Limb (tissue), 2 donors: ENCODE results near the gene SYDE2.
"Not testable (repeated sequence)": the region's sequence is repeated elsewhere in the genome, so short reads cannot be mapped to it uniquely, and the experiment has no call there.

Experiments used
- DNase-seq, 2 donors: peaks; one replicate each; pipeline ENCODE4 v3.0.0-alpha.2; 2016; ENCODE audit errors: extremely low spot score in 2 of 2

The SYDE2 gene, protein sequence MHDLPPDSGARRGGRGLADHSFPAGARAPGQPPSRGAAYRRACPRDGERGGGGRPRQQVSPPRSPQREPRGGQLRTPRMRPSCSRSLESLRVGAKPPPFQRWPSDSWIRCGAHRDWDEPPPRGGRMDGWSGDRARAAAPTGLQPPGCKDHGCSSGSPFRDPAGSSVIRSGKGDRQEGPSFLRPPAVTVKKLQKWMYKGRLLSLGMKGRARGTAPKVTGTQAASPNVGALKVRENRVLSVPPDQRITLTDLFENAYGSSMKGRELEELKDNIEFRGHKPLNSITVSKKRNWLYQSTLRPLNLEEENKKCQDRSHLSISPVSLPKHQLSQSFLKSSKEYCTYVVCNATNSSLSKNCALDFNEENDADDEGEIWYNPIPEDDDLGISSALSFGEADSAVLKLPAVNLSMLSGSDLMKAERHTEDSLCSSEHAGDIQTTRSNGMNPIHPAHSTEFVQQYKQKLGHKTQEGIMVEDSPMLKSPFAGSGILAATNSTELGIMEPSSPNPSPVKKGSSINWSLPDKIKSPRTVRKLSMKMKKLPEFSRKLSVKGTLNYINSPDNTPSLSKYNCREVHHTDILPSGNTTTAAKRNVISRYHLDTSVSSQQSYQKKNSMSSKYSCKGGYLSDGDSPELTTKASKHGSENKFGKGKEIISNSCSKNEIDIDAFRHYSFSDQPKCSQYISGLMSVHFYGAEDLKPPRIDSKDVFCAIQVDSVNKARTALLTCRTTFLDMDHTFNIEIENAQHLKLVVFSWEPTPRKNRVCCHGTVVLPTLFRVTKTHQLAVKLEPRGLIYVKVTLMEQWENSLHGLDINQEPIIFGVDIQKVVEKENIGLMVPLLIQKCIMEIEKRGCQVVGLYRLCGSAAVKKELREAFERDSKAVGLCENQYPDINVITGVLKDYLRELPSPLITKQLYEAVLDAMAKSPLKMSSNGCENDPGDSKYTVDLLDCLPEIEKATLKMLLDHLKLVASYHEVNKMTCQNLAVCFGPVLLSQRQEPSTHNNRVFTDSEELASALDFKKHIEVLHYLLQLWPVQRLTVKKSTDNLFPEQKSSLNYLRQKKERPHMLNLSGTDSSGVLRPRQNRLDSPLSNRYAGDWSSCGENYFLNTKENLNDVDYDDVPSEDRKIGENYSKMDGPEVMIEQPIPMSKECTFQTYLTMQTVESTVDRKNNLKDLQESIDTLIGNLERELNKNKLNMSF

DNA sequence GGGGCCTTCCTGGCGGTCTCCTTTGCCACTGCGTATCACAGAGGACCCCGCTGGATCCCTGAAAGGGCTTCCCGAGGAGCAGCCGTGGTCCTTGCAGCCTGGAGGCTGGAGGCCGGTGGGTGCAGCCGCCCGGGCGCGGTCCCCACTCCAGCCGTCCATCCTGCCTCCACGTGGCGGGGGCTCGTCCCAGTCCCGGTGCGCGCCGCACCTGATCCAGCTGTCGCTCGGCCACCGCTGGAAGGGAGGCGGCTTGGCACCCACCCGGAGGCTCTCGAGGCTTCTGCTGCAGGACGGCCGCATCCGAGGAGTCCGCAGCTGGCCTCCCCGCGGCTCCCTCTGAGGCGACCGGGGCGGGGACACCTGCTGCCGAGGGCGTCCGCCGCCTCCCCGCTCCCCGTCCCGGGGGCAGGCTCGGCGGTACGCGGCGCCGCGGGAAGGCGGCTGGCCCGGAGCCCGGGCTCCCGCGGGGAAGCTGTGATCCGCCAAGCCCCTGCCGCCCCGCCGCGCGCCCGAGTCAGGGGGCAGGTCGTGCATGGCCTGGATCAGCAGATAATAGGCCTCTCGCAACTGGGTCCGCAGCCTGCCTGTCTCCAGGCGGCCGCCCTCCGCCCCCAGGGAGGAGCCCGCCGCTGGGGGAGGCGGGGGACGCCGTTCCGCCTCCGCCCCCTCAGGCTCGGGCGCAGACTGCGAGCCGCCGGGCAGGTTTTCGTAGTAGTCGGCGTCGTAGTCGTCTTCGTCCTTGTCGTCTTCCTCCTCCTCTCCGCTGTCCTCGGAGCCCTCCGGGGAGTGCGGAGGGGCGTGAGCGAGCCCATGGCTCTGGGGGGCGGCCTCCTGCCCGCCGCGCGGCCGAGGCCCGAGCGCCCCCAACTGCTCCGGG is at the start of gene SYDE2:
SYDE2 (minus strand) TSS at position 554 of the 877 bp plus-strand sequence; CDS start at position 534, 20 bp downstream.
- DNase-seq: peak; percentile 42 to 82

DNA sequence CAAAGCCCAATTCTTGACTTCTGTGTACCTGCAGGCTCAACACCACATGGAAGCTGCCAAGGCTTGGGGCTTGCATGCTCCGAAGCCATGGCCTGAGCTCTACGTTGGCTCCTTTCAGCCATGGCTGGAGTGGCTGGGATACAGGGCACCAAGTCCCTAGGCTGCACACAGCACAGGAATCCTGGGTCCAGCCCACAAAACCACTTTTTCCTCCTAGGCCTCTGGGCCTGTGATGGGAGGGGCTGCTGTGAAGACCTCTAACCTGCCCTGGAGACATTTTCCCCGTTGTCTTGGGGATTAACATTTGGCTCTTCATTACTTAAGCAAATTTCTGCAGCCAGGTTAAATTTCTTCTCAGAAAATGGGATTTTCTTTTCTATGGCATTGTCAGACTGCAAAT is 48.2 kb upstream of the SYDE2 start:
- DNase-seq: not testable (repeated sequence)

DNA sequence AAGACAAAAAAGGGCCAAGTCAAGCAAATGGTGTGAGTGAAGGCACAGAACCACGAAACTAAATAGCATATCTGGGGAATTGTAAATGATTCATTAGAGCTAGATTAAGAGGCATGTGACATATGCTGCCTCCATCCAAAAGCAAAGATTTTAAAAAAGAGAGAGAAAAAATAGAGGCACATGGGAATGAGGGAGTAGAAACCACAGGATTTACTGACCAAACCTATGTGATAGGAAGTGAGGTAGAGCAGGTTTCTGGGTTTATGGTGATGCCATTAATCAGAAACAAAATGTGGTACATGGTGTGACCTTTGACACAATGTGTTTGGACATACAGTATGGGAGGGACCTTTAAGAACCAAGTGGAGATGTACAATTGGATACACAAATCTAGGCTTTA is 45.1 kb upstream of the SYDE2 start:
- DNase-seq: no peak

DNA sequence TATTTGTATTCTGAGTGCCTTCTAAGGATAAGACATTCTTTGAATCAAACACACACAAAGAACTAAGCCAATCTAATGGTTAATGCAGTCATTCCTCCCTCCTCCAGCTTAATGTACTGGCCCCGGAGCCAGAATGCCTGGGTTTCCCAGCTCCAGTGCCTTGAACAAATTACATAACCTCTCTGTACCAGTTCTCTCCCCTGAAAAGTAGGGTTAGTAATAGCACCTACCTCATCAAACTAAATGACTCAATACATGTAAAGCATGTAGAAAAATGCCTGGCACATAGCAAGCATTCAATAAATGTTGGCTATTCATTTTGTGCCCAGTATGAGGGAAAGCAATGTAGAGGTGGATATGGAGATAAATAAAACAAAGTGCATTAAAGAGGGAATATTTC is 44.6 kb upstream of the SYDE2 start:
- DNase-seq: no peak

DNA sequence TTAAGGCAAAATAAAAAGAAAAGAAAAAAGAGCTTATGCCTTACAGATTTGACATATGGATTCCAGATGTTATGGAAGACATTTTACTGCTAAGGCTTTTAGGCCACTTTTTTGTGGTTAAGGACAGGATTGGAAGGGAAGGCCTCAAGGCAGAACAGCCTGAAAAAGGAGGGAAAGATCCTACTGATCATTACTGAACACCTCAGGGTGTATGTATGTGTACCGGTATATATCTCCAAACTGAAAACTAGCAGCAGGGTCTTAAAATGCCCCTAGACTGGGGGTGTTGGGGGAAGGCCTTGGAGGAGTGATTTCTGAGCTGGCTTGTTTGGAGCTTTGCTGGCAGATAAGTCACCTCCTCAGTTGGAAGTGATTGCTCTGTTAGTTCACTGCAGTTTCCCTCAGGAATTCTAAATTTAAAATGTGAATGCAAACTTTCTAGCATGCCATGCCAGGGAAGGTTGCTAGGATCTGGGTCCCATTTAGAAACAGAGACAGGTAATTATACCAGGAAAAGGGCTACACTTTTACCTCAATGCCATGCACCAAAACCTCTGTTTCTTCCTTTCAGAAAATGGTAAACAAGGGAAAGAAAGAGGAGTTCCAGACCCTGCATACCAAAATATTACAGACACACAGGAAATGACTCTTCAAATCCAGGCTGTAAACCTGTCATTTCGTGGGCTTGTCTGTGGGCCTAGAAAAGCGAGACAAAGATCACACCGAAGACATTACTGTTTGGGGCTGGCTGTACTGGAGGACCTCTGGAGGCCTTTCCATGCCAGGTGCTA is 43.6 kb upstream of the SYDE2 start:
- DNase-seq: peak; percentile 37 to 68

DNA sequence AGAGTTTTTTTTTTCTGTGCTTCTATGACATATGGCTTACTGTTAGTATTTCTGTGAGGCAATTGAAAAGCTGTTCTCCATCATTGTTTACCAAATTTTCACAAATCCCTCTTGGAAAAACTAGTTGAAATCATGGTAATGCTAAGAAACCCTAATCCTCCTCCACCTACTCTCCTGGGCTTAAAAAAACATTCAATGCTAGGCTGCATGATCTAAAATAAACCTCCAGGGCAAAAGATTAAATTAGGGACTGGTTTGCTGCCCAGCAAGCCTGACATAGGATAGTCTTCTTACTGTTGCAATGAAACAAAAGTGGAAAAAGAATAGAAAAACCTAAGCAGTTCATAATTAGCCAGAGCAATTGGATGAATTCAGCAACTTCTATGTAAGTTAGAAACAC is 42.6 kb upstream of the SYDE2 start:
- no peak for DNase-seq

DNA sequence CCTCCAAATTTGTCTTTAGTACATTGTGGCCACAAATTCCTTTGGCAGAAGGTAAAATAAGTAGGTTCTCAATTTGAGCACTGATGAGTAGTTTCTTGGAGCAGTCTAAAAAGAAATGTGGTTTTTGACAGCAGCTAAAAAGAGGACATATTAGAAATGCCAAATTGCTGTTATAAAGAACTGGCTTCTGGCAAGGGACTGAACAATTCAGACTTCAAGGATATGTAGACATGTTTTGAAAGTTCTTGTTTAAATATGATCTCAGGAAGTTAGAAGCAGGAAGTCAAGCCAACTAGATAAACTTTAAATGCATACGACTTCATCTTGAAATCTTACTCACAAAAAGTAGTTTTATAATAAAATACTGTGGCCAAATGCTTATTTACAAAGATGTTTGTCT is 39.8 kb upstream of the SYDE2 start:
- peak in 1 of 2 donors; percentile 36 for DNase-seq

DNA sequence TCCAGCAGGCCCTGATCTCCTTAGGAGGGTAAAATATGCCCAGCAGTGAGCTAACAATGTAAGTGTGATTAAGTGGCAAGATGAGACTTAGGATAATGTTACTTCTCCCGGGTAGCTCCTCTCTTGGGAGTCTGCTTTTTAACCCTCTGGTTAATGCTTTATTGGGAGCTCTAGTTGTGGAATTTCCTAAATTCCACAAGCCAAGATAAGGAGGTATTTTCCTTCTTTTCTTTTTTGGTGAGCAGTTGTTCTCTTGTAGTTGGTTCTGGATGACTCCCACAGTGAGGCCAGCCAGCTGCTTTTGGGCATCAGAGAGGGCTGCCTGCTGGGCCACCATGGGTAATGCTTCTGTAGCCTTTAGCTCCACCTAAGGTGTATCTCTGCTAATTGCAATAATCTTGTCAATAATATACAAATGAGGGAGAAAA is 39.4 kb upstream of the SYDE2 start:
- no peak for DNase-seq

DNA sequence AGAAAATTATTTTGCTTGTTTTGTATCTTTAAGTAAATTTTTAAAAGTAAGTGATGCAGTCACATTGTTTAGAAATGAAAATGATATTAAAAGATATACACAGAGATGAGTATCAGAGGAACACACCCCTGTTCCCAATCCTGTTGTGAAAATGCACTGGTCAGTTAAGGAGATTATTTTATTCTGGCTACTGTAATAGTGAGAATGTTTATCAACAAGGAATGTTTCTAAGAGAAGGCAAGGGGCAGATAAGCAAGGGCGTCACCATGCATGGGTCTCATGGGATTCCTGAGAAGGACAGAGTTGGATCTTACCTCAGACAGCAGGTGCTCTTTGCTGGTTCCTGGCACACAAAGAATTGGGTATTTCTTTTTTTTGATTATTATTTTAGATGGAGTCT is 36.8 kb upstream of the SYDE2 start:
- DNase-seq: no peak

DNA sequence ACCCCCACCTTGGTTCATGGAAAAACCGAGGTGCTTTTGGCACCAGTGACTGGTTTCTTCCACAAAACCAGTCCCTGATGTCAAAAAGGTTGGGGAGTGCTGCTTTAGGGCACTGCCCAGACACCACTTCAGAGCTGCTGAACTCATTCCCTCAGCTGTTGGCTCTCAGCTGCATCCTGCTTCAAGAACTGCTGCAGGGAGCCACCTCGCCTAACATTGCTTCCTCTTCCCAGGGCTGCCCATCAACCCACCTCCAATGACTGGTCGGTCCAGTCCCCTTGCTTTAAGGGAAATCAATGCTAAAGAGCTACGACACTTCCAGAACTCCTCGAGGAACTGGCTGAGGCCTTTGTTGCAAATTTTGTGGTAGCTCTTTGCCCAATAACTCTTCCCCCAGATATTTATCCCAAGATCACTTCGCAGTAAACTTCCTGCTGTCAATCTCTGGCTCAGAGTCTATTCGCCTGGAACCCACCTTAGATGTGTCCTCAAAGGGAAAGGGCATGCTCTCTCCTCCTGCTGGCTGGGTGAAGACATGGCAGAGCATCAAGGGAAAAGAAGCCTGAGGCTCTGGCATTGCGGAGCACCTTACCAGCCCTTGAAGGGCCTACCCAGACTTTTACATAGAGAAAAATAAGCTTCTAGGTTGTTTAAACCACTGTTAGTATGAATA is 29.6 kb upstream of the SYDE2 start:
- DNase-seq: no peak

DNA sequence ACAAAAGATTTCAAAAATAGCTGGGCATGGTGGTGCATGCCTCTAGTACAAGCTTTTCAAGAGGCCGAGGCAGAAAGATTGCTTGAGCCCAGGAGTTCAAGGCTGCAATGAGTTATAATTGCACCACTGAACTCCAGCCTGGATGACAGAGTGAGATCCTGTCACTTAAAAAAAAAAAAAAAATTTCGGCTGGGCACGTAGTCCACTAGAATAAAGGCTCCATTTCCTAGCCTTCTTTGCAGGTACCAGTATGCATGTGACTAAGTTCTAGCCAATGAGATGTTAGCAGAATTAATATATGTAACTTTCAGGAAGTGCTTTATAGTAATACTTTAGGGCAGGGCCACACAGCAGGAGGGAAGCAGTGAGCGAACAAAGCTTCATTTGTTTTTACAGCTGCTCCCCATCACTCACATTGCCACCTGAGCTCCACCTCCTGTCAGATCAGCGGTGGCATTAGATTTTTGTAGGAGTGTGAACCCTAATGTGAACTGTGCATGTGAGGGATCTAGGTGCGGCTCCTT is 28.8 kb upstream of the SYDE2 start:
- no peak for DNase-seq

DNA sequence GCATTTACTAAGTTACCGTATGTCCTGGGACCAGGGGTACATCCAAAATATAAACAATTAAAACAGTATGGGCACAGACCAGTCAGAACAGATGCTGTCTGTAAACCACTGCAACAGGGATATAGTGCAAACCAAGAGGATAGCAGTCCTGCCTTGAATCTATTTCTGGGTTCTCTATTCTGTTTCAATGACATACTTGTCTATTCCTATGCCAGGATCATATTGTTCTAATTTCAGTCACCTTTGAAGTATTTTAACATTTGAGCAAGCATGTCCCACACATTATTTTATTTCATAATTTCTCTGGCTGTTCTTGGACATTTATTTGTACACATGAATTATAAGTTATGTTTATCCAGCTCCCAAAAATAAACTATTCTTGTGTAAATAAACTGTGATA is 28.2 kb upstream of the SYDE2 start:
- no peak for DNase-seq

DNA sequence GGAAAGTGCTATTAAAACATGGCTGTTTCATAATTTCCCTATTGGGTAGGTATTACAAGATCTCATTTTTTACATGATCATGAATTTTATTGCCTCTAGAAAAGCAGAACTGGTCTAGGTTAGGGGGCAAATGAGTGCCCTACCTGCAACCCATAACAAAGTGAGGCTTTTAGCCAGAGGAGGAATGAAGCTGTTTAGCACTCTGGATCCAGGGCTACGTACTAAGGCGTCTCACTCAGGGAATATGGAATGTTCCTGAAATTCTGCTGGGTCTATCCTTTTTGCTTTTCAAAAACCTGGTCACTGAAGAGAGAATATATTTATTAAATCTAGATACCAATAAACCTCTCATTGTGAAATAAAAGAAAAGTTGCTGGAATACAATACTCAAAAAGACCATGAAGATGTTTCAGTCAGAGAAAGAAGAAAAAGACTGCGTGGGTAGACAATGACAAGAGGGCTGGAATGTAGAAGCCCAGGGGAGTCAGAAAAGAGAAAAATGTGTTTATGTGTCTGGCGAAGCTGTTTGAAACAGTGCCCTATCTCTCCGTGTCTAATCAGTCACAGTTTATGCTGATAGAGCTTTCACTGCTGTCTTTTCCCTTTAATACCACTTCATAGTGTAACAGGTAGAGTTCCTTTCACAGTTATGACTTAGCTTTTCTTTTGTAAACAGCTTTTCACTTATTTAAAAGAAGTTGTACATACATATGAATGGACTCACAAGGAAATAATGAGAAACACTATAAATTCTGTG is 25.0 kb upstream of the SYDE2 start:
- no peak for DNase-seq

DNA sequence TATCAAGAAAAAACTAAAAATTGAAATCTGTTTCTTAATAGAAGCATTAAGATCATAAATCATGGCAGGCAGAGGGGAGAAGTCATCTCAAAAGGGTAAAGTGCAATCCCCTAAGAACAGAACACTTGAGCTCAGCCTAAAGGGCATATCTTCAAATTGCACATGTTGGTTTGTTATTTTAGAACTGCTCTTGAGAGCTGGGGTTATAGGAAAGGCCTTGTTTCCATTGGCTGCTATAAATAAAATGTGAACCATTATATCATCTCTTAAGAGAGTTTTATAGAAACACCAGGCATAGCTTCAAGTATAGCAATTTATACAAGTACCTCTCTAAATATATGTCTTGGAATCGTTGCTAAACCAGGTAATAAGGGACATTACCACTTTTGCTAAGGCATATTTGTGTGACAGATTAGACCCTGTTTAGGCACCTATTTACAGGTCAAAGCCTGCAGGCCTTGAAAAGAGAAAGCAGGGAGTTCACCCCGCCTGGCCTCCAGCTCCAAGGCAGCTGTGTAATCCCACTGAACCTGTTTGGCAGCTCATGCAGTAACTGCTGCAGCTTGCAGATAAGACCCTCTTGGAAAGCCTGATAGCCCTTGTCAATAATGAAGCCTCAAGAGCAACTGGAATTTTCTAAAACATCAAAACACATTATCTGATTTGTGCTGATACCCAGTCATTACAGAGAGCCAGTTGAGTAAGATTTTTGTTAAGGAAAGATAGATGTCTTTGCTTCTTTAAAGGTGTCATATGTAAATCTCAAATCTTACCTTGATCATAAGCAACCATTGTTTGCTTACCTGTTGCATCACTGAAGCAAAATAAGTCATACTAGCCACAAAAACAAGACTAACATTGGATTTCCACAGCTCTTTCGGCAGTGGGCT is 24.2 kb upstream of the SYDE2 start:
- peak; percentile 51 to 72 for DNase-seq

DNA sequence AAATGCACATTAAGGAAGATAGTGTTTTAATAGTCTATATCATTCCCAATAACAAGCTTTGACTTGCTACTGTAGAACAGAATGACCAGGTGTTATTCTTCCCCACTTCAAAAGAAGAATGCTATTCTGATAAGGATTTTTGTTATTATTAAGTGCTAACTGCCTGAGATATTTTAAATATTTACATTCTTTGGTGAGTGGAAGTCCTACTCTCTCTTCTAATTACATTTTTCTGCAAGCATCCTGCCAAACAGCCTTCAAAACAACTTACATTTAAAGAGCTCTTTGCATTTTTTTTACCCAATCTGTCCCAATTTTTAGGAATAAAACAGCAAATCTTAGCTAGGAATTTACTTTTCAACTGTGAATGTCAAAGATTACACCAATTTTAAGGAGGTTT is 23.5 kb upstream of the SYDE2 start:
- no peak for DNase-seq

DNA sequence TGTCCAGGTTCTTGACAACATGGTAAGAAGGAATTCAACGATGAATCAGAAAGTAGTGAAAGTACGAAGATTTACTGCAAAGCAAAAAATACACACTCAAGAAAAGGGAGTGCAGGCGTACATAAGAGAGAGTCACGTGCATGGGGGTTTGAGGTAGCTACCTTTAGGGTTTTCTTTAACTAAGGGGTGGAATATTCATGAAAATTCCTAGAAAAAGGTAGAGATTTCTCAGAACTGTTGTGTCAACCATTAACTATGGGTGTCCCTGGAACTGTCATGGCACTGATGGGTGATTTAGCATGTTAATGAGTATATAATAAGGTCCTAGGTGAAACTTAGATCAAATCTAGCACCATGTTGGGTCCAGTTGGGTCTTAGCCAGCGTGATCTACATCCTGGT is 22.5 kb upstream of the SYDE2 start:
- no peak for DNase-seq

DNA sequence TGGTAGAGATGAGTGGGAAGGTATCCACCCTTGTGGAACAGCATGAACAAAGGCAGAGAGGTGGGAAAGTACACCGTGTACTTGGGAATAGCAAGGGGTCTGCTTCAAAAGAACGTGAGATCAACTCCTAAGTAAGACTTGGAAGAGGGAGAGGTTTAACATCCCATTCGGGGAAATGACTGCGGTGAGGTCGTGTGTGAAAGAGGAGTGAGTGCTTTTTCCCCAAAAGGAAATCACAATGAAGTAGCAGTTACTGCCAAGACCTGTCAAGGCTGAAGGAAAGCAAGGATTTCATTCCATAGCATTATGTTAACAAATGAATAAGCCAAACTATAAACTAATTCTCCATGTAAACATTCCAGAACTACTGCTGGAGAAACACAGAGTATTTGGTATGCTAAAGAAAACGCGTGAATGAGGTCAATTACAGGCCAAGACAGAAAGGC is 20.0 kb upstream of the SYDE2 start:
- DNase-seq: no peak
